ENCODE results near the gene DCAKD.
A peak's percentile ranks its signal among the peaks of the same experiment; 100 is the strongest.
"Not testable (repeated sequence)": the region's sequence is repeated elsewhere in the genome, so short reads cannot be mapped to it uniquely, and the experiment has no call there.

The DCAKD gene

DNA sequence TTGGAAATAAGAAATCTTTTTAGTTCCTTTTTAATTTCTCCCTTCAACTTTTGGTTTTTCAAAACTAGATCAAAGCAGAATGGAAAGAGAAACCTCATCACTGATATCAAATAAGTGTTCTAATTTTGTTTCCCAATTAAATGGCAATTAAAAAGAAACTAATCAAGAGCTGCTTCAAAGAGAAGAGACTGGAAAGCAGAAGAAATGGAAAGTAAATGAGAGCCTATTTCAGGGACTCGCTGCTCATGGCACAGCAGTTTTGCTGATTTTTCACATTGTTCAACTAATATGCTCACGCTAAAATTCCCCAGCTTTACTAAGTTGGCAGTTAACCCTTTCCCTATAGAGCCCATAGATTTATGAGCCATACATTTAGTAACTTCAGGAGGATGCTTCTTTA, 16.2 kb upstream of the DCAKD start:
- DNase-seq (ENCODE audit: low read depth, low spot score): no peak

DNA sequence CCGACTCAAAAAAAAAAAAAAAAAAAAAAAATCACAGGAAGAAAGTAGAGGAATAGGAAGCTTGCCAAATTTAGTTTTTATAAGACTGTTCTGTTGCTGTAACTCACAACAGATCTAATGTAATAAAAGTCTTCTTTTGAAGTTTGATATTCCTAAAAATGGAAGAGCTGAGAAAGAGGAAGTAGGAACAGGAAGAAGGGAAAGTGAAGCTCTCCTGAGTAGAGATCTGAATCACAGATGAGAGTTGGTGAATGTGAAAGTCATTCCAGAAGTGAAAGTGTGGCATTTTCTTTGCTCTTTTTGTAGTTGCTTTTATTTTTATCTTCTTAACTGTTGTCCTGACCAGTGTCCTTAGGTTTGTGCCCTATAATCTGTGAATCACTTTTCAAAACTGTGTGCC, 11.8 kb upstream of the DCAKD start:
- no peak for DNase-seq (ENCODE audit: low read depth, low spot score)

DNA sequence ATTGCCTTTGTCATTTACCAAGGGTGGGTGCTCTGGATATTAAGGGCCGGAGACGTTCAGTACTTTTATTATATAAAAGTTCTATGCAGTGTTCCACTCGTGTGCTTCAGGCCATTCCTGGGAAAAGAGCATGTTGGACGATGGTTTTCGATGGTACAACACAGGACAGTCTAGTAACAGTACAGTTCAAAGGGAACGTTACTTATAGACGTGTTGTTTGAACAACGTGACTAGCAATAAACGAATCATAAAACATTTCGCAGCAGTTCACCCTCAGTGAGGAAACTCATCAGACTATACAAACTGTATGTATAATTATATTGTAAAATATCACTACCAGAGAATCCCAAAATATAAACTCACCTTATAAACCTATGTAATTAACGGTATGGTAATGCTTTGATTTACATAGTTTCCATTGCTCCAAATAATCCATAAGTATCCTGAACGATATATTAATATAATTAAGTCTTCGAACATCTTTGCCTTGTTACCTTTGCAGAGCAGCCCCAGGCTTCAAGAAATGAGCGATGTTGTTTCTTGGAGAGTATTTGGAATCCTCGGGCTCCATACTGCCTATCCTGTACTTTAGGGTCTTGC, 10.3 kb upstream of the DCAKD start:
- DNase-seq (ENCODE audit: low read depth, low spot score): no peak

DNA sequence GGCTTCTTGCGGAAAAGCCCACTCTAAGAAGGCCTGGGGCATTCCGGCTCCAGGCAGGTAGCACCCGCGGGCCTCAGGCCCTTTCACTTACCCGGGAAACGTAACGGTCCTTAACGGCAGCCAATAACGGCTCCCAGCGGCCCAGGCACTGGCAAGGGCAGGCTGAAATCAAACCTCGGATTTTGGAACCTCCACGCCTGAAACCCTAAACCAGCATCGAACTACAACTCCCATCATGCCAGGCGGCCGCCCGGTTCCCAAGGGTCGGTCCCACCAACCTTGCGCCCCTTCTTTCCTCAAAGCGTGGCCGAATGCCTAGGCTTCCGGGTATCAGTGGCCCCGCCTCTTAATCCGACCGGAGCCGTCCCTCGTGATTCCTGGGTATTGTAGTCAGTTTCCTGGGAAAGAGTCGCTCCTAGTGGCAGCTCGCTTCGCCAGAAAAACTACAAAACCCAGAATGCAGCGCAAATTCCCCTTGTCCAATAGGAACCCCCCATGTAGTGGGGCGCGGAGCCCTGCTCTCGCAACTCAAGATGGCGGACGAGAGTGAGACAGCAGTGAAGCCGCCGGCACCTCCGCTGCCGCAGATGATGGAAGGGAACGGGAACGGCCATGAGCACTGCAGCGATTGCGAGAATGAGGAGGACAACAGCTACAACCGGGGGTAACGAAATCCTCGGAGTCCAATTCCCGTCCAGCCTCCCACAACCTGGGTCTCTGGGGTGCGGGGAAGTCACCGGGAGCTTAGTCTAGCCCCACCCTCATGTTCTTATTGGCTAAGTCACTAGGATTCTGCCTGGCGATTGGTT, 9.6 kb upstream of the DCAKD start, which contains the start of gene NMT1:
TSS of gene NMT1 (plus strand) at position 521 of the 809 bp plus-strand sequence. CDS start at position 534, 13 bp downstream.
- peak; percentile 99 for DNase-seq (ENCODE audit: low read depth, low spot score)

DNA sequence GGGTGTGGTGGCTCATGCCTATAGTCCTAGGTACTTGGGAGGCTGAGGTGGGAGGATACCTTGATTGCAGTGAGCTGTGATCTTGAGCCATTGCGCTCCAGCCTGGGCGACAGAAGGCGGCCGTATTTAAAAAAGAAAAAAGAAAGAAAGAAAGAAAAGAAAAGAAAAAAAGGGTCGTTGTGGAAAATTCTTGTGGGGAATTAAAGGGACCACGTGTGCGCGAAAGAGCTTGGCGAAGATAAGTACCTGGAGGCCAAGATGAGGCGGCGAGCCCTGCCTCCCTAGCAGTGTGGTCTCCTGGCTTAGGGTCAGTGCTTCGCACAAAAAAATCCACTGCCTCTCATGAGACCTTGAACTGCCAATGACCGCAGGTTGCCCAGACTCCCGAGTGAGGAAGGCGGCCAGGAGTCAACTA, 9.0 kb upstream of the DCAKD start:
- DNase-seq (ENCODE audit: low read depth, low spot score): no peak

DNA sequence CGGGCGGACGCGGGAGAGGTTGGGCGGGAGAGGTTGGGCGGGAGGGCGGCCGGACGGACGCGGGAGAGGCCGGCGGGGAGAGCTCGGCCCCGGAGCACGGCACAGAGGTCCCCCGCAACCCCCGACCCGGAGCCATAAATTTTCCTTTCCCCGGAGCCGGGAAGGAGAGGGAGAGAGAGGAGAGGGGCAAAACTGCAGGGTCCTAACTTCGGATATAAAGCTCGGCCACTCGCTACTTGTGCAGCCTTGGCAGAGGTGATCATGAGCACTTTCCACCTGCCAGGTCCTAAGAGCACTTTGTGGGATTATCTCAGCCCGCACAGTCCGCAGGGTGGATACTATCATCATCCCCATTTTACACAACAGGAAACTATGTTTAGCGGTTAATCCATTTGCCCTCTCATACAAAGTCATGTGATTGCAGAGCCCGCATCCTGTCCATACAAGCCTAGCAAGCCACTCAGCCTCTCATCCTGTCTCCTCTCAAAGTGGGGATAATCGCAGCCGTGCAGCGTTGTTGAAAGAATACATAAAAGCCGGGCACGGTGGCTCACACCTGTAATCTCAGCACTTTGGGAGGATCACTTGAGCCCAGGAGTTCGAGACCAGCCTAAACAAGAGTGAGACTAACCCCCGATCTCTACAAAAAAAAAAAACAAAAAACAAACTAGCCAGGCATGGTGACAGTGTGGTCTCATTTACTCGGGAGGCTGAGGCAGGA, 780 bp upstream of the DCAKD start:
- DNase-seq (ENCODE audit: low read depth, low spot score): no peak

DNA sequence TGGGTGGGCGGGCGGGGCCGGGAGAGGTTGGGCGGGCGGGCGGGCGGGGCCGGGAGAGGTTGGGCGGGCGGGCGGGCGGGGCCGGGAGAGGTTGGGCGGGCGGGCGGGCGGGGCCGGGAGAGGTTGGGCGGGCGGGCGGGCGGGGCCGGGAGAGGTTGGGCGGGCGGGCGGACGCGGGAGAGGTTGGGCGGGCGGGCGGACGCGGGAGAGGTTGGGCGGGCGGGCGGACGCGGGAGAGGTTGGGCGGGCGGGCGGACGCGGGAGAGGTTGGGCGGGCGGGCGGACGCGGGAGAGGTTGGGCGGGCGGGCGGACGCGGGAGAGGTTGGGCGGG, 254 bp upstream of the DCAKD start:
- not testable (repeated sequence) for DNase-seq (ENCODE audit: low read depth, low spot score)

DNA sequence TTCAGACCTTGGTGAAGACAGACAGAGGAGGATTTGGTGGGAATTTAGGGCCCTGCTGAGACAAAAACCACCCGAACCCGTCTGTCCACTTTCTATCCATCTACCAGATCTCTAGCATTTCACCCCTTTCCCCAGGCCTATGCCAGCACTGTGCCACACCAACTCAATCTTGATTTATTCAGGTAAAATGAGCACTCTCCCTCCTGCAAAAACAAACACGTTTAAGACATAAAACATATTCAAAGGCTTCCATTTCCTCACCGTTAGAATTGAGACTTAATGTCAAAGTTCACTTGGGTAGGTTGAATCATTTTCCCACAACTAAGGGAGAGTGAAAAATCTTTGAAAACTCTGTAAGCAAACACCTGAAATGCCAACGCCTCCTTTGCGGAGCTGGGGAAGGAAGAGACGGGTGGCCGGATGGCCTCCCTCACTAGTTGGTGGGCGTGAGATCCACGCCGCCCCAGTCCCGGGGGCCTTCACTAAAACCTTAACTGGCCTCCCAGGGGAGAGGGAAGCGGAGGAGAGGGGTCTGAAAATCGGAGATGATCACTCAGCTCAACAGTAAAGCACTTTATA, 862 bp downstream of the DCAKD start:
- no peak for DNase-seq (ENCODE audit: low read depth, low spot score)

DNA sequence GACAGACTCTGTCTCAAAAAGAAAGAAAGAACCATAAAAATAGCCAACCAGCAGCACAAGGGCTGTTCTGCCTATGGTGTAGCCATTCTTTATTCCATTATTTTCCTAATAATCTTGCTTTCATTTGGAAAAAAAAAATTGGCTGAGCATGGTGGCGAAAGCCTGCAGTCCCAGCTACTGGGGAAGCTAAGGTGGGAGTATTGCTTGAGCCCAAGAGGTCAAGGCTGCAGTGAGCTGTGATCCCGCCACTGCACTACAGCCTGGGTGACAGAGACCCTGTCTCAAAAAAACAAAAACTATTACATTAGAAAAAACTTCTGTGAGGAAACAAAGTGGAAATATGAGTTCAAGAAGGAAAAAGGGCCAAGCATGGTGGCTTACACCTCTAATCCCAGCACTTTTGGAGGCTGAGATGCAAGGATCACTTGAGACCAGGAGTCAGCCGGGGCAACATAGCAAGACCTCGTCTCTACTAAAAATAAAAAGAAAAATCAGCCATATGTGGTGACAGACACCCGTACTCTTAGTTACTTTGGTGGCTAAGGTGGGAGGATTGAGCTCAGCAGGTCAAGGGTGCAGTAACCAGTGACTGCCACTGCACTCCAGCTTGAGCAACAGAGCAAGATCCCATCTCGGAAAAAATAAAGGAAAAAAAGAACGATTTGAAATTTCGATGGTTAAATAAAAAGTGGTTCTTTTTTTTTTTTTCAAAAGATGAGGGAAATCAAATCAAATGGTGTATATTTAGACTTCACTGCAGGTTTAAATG, 2.5 kb downstream of the DCAKD start:
- DNase-seq (ENCODE audit: low read depth, low spot score): no peak

DNA sequence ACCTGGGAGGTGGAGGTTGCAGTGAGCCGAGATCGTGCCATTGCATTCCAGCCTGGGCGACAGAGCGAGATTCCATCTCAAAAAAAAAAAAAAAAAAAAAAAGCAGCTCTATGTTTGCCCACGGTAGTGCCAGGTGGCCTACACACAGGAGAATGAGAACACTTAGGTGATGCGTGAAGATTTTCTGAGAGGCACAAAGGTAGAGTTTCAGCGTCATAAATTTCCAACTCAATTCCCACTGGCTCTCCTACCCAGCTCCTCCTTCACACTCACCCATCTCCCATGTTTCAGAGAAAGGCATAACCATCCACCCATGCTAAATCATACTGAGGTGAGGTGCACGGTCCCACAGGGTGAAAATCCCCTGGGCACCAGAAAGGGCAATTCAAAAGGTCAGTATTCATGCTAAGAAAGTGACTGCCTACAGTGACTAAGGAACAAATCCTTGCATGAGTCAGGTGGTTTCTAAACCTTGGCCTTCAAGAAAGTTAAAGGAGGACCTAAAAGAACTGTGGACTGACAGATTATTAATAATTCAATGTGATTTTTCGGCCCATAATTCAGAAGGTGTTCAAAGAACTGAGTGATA, 4.8 kb downstream of the DCAKD start:
- no peak for DNase-seq (ENCODE audit: low read depth, low spot score)

DNA sequence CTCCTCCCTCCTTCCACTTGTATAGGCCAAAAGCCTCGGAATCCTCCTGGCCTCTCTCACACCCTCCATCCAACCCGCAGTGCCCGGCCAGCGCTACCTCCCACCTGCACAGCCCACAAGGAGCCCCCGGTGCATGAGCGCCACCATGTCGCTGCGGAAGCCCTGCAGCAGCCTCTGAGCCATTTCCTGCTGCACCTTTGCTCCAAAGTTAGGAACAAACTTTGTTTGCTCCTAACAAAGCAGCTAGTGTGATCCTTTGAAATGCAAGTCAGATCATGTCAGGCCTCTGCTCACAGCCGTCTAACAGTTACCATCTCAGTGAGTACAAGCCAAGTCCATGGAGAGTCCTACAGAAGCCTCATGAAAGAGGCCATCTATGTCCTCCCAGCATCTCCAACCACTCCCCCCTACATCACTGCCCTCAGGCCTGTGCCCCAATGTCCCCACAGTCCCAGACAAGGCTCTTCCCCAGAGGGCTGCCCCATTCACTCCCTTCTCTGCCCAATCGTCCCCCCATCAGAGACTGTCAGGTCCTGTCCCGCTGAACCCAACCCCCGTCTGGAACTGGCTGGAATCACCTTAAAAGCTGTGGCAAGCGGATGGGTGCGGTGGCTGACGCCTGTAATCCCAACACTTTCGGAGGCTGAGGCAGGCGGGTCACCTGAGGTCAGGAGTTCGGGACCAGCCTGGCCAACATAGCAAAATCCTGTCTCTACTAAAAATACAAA, 7.5 kb downstream of the DCAKD start:
- DNase-seq (ENCODE audit: low read depth, low spot score): no peak

DNA sequence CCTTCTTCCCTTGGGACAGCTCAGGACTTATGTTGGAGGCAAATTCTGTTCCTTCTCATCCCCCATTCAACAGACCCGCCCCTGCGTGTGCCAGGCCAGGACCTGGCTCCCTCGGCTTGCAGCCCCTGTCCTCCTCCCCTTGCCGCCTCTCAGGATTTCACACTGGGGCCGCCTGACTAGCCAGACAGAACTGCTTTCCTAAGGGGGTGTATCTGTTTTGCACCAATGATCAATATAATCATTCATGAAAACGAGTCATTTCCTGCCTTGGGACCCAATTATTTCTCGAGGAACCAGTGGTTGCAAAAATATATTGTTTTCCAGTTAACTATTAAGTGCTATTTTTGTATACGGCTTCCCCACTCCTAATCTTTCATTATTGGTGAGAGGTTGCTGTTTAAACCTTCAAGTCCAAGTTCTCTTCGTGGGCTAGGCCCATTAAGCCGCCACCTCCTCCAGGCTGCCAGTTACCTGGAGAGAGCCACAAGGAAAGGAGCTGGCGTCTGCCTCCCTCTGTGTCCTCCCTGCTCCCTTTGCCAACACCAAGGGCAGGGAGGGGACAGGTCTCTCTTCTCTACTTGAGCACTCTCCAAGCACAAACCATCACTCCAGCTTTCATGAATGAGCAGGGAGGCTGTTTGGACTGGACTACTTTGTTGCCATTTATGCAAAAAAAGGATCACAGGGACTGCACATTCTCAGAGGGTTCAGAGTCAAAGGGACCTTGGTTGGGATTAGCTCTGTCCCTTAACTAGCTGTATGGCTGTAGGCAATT, 8.9 kb downstream of the DCAKD start:
- no peak for DNase-seq (ENCODE audit: low read depth, low spot score)

DNA sequence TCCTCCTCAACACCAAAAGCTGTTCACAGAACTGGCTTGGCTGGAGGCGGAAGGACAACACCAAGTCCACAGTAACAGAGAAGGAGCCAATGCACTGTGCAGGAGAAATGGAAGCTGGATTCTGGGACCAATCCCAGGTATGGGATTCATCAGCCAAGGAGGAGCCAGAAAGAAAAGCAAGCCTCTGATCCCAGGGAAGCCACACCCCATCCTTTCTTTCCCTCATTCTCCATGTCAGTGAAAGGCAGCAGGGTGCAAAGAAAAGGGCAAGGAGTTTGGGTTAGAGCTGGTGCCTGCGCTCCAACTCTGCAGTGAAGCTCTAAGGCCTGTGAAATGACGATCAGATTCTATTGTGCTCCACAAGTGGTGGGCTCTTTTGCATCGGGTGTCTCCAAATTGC, 11.0 kb downstream of the DCAKD start:
- no peak for DNase-seq (ENCODE audit: low read depth, low spot score)

DNA sequence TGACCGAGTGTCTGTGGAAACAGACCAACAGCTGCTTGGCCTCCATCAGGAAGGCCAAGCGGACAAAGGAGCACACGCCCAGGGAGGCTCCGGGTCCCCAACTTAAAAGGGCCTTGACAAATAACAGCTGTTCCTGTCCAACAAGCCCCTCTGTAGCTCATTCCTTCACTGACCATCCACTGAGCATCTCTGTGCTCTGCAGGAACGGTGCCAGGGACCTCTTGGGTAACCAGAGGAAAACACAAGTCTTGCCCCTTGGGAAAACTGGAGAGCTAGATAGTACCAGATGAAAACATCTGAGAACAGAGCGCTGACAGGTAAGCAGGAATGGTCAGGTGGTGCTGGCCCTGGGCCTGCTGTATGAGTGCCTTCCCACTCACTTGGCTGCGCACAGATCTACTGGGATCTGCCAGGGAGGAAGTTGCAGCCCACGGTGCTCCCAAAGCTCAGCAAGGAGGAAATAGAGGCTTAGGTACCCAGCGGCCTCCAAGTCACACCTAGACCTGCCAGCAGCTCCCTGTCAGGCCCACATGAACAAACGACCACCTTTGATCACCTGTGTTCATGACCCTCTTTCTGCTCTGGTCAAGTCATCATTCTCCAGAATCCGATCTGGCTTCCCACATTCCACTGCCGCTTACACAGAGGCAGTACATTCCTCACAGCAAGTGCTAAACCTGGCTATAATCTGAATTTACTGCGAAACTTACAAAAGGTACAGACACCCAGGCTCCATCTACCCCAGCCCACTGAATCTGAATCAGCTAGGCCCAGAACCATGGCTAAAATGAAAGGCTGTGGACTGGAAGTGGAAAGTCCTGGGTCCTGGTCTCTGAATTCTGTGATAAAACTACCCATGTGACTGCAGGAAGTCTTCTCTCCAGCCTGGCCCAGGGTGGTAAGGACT, 12.5 kb downstream of the DCAKD start:
- no peak for DNase-seq (ENCODE audit: low read depth, low spot score)

DNA sequence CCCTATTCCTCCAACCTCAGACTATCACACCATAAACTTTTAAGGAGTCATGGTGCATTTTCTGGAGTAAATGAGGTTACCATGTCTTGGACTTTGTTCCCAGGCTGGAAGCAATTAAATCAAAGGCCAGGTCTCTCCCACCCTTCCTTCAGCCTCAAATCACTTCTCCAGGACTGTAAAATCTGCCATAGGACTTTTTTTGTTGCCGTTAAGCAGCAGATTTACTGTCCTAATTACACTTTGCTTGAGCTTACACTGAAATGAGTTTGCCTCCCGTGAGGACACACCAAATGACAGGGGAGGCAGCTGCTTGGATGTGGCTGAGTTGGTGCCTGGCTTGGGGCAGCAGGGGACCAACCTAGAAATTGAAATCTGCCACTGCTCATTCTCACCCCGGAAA, 14.7 kb downstream of the DCAKD start:
- DNase-seq (ENCODE audit: low read depth, low spot score): no peak

DNA sequence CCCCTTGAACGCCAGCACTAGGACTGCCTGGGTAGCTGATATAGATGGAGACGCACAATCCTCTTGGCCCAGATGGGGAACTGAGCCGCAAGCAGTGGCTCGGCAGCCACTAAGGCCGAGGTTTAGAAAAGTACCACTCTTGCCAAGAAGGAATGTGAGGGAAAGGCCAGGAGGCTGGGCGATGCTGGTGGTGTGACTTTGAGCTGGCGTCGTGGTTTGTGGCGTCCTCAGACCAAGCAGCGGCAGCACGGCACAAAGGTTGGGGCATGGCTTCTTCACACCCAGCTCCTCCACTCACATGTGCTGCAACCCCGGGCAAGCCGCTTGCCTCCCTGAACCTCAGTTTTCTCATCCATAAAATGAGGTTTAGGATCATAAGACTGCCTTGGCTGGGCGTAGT, 15.6 kb downstream of the DCAKD start:
- DNase-seq (ENCODE audit: low read depth, low spot score): no peak

DNA sequence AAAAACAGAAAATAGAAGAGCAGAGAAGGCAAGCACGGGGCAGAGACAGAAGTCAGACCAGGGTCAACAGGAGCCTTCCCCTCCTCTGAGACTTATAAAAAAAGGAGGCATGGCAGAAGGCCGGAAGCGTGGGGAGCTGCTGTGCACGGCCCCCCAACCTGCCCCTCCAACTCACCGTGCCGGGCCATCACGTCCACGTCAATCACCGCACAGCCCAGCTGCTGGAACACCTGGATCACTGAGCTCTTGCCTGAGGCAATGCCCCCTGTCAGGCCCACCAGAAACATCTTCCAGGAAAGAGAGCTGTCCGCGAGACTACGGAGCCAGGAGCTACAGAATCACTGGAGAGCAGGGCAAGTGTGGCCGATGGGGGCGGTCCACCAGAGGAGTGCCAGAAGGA, 16.8 kb downstream of the DCAKD start:
- DNase-seq (ENCODE audit: low read depth, low spot score): no peak

DNA sequence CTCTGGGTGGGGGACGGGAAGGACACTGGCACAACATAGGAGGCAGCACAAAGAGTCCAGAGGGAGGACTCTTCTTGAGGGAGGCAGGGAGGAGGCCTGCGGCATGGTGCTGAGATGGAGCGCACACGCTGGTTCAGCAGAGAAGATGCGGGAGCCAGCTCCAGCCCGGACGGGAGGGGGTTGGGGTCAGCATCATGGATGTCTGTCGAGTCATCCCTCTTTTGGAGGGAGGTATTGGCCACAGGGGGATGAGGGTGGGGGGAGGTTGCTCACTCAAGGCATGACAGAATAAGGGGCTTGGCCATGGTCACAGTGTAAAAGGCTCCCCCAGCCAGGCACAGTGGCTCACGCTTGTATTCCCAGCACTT, 19.3 kb downstream of the DCAKD start:
- DNase-seq (ENCODE audit: low read depth, low spot score): no peak
